ENCODE results near the gene TEX14. TPM values are rescaled to one million over a fixed set of nuclear protein-coding genes. Genes with fewer than 3 reads are reported as not detected.

The TEX14 gene
- total RNA-seq, 1 experiment from 2014 or later: 0.31 TPM

DNA sequence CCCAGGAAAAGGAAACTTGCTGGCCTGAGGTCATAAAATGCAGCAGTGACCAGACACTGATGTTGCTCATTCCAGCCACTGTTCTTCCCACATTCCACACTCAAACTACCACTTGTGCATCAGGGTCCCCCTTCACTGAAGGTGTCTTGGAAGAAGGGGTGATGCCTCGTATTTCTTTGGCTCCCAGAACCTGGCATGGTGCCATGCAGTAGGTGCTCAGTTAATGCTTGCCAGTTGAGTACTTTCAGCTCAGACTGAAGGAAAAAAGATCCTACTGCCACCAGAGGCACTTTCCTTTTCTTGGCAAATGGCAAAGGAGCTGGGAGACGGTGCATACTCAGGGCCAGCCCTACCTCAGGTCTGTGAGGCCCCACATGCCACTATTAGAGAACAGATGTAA lies 73.5 kb downstream of the TEX14 start:
- Histone ChIP-seq H3K4ac (ENCODE audit: low read depth, low read length) (no peak overlapping the region), H3K23ac (ENCODE audit: insufficient read length, low read depth, low read length) (no peak overlapping the region), H3K14ac (ENCODE audit: insufficient read depth, low read length) (no peak overlapping the region), H4K8ac (replicated peaks; ENCODE audit: insufficient read length, low read depth, low read length) (no peak overlapping the region), H2AK5ac (ENCODE audit: insufficient read length, low read length) (no peak overlapping the region), H3K27me3 (ENCODE audit: insufficient read depth, low read length) (no peaks in the 10 kb centered on the region), H2BK5ac (ENCODE audit: insufficient read length, low read length) (no peak overlapping the region), H4K5ac (ENCODE audit: insufficient read length, low read depth, low read length) (no peak overlapping the region), H3K79me1 (ENCODE audit: insufficient read depth, low read depth, low read length, poor library complexity, severe bottlenecking) (no peaks in the 10 kb centered on the region), H2BK120ac (ENCODE audit: low read depth, low read length, poor library complexity, severe bottlenecking) (no peak overlapping the region), H2AFZ (ENCODE audit: low read length) (no peak overlapping the region), H4K20me1 (ENCODE audit: control insufficient read depth, insufficient read depth, insufficient read length) (no peaks in the 10 kb centered on the region), H2BK12ac (ENCODE audit: insufficient read length, low read depth, low read length) (no peak overlapping the region), H3K27ac (ENCODE audit: insufficient read length, low read depth, low read length) (no peak overlapping the region), H2BK15ac (ENCODE audit: low read depth, low read length) (no peak overlapping the region), H4K91ac (ENCODE audit: insufficient read length, low read depth, low read length) (no peak overlapping the region), H3K4me2 (ENCODE audit: insufficient read depth, insufficient read length, low read length) (no peak overlapping the region), H3K9me3 (ENCODE audit: control insufficient read depth, low read depth, low read length) (no peaks in the 10 kb centered on the region), H3K23me2 (ENCODE audit: insufficient read length, low read depth, low read length, poor library complexity, severe bottlenecking) (no peaks in the 10 kb centered on the region), H3K79me2 (ENCODE audit: insufficient read depth, low read length) (no peaks in the 10 kb centered on the region), H2BK20ac (ENCODE audit: low read depth, low read length, poor library complexity, severe bottlenecking) (no peak overlapping the region), H3K9ac (ENCODE audit: extremely low read depth, insufficient read length, low read length) (no peak overlapping the region), H3K18ac (ENCODE audit: insufficient read length, low read depth, low read length) (no peak overlapping the region), H3K4me1 (ENCODE audit: insufficient read depth, low read length) (no peaks in the 10 kb centered on the region; the same call in 1 of the 2 replicates), H3T11ph (ENCODE audit: low read length) (no peak overlapping the region), H3K56ac (ENCODE audit: insufficient read length, low read depth, low read length) (no peak overlapping the region)
- H3K4me1 Mint-ChIP-seq: peaks cover 8 to 11% of the 10 kb centered on the region in 2 experiments
- H3K36me3 Mint-ChIP-seq (ENCODE audit: insufficient read depth in 1 of 3, low read depth in 3 of 3): no peaks in the 10 kb centered on the region
- no peaks in the 10 kb centered on the region for H3K9me3 Mint-ChIP-seq
- H3K4me3 Mint-ChIP-seq: no peak overlapping the region
- TF ChIP-seq, protein P1, sequence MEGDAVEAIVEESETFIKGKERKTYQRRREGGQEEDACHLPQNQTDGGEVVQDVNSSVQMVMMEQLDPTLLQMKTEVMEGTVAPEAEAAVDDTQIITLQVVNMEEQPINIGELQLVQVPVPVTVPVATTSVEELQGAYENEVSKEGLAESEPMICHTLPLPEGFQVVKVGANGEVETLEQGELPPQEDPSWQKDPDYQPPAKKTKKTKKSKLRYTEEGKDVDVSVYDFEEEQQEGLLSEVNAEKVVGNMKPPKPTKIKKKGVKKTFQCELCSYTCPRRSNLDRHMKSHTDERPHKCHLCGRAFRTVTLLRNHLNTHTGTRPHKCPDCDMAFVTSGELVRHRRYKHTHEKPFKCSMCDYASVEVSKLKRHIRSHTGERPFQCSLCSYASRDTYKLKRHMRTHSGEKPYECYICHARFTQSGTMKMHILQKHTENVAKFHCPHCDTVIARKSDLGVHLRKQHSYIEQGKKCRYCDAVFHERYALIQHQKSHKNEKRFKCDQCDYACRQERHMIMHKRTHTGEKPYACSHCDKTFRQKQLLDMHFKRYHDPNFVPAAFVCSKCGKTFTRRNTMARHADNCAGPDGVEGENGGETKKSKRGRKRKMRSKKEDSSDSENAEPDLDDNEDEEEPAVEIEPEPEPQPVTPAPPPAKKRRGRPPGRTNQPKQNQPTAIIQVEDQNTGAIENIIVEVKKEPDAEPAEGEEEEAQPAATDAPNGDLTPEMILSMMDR (conservative IDR thresholded peaks at IDR 0.05): no peak
- no peak overlapping the region for H3K27ac Mint-ChIP-seq
- no peaks in the 10 kb centered on the region for H3K27me3 Mint-ChIP-seq (ENCODE audit: low read depth)
- DNase-seq: no peak
- no CpG with 5 or more reads among the region's 2 CpGs for WGBS (ENCODE audit: extremely low coverage, insufficient read length, low lambda C conversion rate)
